Kidney epithelial cell (primary cell): ENCODE measurements around the gene SPOCD1. TPM values are rescaled to one million over a fixed set of nuclear protein-coding genes. Genes with fewer than 3 reads are reported as not detected.
A peak's percentile ranks its signal among the peaks of the same experiment; 100 is the strongest.

Experiments used
- DNase-seq: peaks from one replicate; pipeline ENCODE4 v3.0.0-alpha.2; 2010; ENCODE audit warnings: low read depth
- H3K27me3 ChIP-seq: 2 replicates; pipeline ENCODE4 v1.6.0; 2011; ENCODE audit warnings: low read length; ENCODE audit not compliant: control insufficient read depth, insufficient read depth
- H3K36me3 ChIP-seq: 2 replicates; pipeline ENCODE4 v1.5.1; 2011; ENCODE audit warnings: low read length; ENCODE audit not compliant: control insufficient read depth, insufficient read depth
- H3K4me3 ChIP-seq: 2 replicates; pipeline ENCODE4 v1.5.1; 2011; ENCODE audit warnings: low read depth, mild to moderate bottlenecking, control low read depth, low read length
- total RNA-seq: library from RNA; depleted of rRNA; stranded (reverse); fragments of >200 nt; gene quantifications from 2 replicates; pipeline ENCODE4 v1.2.3, GENCODE V29; 2015
- TF ChIP-seq, protein P1 (sequence below): IDR thresholded peaks from 2 replicates; pipeline ENCODE4 v1.5.1; 2011; ENCODE audit warnings: mild to moderate bottlenecking, moderate library complexity, low read length, control low read depth, inconsistent platforms; ENCODE audit not compliant: insufficient read depth, poor library complexity, severe bottlenecking

SPOCD1 gene
- total RNA-seq, 1 donor from 2014 or later, result 31.8 TPM

DNA sequence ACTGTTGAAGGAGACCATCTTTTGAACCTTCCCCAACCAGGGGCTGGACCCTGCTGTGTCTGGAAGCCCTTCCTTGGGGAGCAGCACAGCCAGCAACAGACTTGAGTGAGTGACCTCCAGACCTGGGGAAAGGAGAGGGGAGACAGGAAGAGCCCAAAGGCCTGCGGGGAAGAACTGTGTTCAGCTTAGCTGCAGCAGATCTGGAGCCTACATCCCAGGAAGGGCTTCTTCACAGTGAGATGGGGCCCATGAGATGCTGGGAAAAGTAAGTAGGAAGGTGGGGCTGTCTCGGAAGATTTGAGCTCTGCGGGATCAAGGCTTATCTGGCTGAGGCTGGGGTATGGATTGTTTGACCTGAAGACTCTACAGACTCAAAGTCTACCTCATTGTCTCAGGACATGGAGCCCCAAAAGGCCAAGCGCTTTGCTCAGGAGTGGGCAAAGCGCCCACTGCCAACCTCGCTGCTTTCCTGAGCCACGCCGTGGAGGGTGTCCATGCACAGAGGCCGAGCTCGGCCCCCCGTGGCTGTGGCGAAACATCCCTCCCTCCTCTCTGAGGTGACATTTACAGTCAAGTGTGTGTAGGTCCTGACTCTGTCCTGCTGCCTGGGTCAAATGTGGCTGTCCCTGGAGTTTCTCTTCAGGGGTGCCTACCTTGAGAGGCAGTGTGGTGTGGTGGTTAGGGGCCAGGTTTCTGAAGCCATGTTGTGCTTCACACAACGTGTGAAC is 24.5 kb downstream of the SPOCD1 start:
- Histone ChIP-seq H3K4me3 (no peak overlapping the region), H3K36me3 (no peaks in the 10 kb centered on the region), H3K27me3 (no peaks in the 10 kb centered on the region)
- TF ChIP-seq, protein P1, sequence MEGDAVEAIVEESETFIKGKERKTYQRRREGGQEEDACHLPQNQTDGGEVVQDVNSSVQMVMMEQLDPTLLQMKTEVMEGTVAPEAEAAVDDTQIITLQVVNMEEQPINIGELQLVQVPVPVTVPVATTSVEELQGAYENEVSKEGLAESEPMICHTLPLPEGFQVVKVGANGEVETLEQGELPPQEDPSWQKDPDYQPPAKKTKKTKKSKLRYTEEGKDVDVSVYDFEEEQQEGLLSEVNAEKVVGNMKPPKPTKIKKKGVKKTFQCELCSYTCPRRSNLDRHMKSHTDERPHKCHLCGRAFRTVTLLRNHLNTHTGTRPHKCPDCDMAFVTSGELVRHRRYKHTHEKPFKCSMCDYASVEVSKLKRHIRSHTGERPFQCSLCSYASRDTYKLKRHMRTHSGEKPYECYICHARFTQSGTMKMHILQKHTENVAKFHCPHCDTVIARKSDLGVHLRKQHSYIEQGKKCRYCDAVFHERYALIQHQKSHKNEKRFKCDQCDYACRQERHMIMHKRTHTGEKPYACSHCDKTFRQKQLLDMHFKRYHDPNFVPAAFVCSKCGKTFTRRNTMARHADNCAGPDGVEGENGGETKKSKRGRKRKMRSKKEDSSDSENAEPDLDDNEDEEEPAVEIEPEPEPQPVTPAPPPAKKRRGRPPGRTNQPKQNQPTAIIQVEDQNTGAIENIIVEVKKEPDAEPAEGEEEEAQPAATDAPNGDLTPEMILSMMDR, result no peak
- DNase-seq, result no peak

DNA sequence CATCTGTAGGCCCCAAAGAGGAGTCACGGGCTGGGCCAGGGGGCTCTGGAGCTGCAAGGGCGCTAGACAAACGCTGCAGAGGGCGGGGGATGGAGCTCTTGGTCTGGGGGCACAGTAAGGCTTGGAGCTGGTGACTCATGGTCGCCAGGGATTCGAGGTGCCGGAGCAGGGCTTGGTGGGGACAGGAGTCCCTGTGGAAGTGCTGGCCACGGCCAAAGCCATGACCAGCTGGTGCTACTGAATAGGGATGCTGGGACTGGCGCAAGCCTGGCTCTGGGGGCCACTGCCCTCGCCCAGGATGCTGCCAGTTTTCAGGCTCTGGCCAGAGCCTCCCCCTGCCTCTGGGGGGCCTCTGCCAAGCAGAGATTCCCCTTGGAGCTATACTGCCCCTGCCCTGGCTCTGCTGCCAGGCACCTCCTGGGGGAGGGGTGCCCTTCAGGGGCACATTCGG is 25.2 kb downstream of the SPOCD1 start:
- TF ChIP-seq, protein P1, result no peak
- Histone ChIP-seq H3K27me3 (no peaks in the 10 kb centered on the region), H3K4me3 (no peak overlapping the region), H3K36me3 (no peaks in the 10 kb centered on the region)
- no peak for DNase-seq

DNA sequence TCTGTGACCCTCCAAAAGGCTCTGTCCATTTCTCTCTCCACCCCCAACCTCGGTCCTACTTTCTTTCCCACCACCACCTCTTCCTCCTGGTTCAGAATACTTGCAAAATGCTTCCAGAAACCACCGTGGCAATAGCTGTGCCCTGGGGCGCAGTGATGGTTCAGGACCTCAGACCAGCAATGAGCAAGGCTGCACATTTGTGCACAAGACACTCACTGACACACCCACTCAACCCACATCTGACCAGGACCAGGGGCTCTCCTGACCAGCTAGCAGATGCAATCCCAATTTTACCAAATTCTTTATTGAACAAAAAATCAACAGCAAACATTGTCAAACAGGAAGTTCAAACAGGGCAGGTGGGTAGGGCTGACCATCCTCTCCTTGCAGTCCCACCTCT is 25.7 kb downstream of the SPOCD1 start:
- TF ChIP-seq, protein P1, result no peak
- DNase-seq, result no peak
- Histone ChIP-seq H3K4me3 (no peak overlapping the region), H3K27me3 (no peaks in the 10 kb centered on the region), H3K36me3 (no peaks in the 10 kb centered on the region)

DNA sequence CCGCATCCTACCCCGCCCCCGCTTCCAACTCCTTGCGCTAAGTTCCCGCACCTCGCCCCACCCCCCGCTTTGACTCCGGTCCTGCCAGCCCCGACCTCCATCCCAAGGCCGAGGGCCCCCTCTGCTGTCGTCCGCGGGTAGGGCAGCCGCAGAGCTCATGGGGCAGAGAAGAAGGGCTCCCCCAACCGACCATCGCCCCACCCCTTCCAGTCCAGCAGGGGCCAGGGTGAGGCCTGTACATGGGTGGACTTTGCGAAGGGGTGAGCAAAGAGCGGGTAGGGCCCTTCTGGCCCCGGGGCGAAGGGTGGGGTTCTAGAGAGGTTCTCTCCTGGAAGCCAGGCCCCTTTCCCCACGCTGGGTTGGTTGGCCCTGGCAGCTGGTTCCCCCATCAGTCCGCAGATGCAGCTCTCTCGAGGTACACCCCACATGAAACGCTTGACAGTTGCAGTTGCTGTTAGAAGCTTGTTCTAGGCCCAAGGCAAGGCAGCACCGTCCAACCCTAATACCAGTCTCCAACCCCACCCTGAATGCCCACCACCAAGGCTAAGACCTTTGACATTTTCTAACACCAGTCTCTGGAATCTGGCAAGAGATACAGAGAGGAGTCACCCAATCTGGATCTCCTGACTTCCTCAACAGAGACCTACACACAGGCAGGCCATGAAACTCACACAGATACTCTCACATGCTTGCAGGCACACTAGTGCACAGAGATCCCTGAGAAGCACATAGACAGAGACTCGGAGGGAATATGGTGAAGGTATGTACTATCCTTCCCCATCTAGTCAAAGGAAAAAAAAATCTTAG is 26.4 kb downstream of the SPOCD1 start:
- TF ChIP-seq, protein P1, result peak; percentile 99
- Histone ChIP-seq H3K36me3 (no peaks in the 10 kb centered on the region), H3K4me3 (peak overlapping the region; percentile 53), H3K27me3 (no peaks in the 10 kb centered on the region)
- DNase-seq, result peak; percentile 49

DNA sequence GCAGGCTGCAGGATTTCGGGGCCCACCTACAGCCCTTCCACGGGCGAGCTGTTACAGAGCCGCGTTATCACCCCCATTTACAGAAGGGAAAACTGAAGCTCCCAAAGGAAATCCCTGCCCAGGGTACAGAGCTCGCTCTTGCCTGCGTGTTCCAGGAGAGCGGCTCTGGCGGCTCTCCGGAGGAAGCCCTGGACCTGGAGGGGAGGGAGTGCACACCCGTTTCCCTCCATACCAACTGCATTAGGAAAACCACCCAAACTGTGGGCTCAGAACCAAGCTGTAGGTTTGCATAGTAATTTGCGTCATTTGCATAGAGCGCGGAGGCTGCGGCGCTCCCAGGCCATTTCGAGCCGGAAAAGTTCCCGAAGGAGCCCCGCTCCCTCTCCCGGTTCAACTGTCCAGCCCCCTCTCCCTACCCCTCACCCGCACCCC is 27.0 kb downstream of the SPOCD1 start:
- TF ChIP-seq, protein P1, result no peak
- Histone ChIP-seq H3K36me3 (no peaks in the 10 kb centered on the region), H3K27me3 (no peaks in the 10 kb centered on the region), H3K4me3 (peak overlapping the region; percentile 53)
- DNase-seq, result no peak
